GM12891 (cell line): ENCODE data around the gene EDC4.

Experiments
- POLR2A ChIP-seq: IDR thresholded peaks from 2 replicates; pipeline ENCODE4 v1.6.1; 2011; ENCODE audit warnings: low read depth, low read length, control low read depth
- SPI1 ChIP-seq: IDR thresholded peaks from 2 replicates; pipeline ENCODE4 v1.6.1; 2011; ENCODE audit warnings: low read depth, low read length, control low read depth
- TAF1 ChIP-seq: IDR thresholded peaks from 2 replicates; pipeline ENCODE4 v1.6.1; 2011; ENCODE audit warnings: low read depth, low read length, control low read depth

DNA sequence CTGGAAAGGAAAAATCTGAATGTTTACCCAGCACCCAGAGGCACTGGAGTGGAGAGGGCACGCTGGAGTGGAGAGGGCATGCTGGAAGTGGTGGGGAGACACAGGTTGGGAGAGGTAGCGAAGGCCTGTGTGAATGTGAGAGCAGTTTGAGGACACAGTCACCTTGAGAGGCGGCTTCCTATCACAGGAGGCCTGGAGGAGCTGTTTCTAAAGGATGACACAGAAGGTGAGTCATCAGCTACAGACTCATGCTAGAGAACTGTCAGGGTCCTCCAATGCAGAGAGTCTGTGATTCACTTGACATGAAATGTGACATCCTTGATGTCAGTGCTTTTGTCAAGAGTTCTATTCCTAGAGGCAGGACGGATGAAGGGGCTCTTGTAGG, 45.0 kb downstream of the EDC4 start:
- no peak for TF ChIP-seq POLR2A
- no peak for TF ChIP-seq TAF1
- no peak for TF ChIP-seq SPI1
